C1 segment of cervical spinal cord (tissue), 14 donors: ENCODE results near the gene CASP8.

Experiments
- DNase-seq, 14 donors: peaks; one replicate each; lab custom pipeline; 2025; lab: John Stamatoyannopoulos, UW

The CASP8 gene

DNA sequence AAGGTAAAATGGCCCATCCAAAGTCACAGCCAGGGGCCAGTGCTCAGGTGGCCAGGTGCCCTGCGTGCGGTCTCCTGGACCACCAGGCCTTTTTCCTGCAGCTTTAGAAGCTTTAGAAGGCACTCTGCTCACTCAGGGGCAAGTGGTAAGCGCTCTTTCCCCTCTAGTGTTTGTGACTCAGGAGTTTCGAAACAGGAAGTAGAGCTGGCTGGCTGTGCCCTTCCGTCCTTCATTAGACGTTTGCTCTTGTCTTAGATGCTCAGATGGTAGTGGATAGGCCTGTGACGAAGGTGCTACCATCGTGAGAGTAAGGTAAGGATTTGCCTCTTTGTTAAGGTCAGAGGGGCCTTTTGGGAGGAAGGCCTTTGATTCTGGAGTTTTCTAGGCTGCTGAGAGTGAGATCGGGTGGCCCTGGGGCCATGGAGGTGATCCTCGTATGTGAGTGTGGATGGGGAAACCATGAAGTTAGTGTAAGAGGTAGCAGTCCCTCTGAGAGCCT lies at the start of gene CASP8:
Gene CASP8, plus strand, starts transcription at position 235 of the 499 bp plus-strand sequence. CDS start 5,951 bp downstream, outside the sequence.
- DNase-seq: peak in 3 of 14 donors; percentile 4 to 23 (median 12)

- DNase-seq: no peak
Observed at GRCh38 chr2:201215963-201216362, 44.4 kb upstream of the CASP8 start.

GRCh38 chr2:201216918-201217317 lies 43.4 kb upstream of the CASP8 start:
- DNase-seq: no peak

DNA sequence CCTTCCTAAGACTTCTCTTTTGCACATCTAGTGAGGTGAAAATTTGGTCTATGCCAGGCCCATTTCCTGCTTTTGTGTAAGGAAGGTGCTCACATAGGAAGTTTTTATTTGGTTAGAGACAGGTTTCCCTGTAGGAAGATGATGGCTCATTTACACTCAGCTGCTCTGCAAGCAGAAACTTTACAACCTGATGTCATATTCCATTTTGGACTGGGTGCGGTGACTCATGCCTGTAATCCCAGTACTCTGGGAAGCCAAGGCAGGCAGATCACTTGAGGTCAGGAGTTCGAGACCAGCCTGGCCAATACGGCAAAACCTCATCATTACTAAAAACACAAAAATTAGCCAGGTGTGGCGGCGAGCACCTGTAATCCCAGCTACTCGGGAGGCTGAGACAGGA lies 41.6 kb upstream of the CASP8 start:
- no peak for DNase-seq

DNA sequence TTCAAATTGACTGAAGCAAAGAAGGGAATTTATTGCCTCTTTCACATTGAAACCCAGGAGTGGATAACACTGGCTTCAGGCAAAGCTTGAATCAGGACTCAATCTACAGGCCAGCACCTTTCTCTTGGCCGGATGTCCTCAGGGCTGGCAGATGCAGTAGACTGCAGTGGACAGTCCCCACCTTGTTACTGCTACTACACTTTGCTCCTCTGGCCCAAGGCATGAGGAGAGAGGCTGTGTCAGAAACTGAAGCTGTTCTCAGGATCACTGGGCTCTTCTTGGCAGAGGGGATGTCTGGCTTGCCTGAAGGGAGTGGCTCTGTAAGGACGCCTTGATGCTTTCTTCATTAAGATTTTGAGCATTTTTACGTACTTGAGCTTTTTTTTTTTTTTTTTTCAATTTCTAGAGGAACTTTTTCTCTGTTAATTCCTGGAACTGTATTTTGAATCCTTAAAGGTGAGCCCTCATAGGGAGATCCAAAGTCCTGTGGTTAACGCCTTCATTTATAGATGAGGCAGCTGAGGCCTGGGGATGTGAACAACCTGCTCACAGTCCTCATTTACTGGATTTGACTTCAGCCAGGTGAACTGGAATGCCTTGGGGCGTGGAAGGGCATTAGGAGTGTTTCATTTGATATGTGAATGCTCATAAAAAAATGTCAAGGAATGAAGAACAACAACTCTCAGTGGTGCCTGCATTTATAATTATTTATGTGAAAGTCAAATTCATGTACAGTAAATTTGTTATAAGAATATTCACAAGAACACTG lies 40.8 kb upstream of the CASP8 start:
- no peak for DNase-seq

DNA sequence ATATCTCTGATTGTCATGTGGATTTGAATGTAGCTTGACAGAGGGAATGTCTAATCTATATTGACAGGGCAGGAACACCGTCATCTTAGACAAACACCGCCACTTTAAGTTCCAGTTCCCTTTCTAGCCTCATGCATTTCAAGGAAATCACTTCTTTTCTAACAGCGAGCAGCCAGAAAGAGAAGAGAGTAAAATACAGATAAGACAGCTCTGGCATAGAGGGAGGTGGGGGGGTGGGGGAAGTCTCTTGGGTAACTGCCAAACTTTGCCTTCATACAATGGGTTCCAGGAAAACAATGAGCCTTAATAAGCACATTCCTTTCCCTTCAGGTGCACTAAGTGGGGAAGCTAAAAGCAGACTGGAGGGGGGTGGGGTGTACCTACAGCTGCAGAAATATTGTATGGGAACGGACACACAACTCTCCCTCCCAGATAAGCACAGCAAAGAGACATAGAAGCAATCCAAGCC lies 40.2 kb upstream of the CASP8 start:
- peak in 1 of 14 donors; percentile 4 for DNase-seq

DNA sequence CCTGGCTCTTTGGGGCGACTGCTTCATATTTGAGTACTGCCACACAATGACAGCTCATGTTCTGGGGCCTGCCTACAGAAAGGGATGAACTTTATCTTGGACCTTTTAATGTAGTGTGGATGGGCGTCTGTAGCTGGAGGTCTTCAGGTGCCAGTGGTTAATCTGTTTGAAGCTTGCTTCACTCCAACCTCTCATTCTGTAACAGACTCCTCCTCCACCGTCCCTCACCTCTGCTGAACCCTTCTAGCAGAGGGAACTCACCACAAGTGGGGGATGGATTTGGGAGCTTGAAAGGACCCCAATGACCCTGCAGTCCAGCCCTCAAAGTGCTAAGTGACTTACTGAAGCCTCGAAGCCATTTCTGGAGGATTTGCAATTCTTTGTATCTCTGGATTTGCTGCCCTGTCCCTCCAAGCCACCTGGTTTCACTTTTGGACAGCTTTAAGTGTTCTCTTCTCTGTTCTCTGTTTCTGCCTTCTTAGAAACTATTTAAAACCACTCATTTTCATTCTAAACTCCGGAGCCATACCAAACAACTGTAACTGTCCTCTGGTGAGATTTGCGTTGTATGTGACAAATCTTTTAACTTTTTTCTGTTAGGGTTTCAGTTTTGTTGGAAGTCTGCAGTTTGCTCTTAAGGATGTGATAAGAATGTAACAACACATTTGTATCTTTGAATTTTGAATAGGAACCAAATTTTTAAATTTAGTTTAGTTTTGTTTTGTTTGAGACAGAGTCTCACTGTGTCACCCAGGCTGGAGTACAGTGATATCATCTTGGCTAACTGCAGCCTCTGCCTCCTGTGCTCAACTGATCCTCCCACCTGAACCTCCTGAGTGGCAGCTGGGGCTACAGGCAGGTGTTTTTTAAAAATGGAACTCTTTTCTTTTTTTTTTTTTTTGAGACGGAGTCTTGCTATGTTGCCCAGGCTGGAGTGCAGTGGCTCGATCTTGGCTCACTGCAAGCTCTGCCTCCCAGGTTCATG lies 37.0 kb upstream of the CASP8 start:
- DNase-seq: no peak

GRCh38 chr2:201228271-201228911 lies 31.9 kb upstream of the CASP8 start:
- no peak for DNase-seq

DNA sequence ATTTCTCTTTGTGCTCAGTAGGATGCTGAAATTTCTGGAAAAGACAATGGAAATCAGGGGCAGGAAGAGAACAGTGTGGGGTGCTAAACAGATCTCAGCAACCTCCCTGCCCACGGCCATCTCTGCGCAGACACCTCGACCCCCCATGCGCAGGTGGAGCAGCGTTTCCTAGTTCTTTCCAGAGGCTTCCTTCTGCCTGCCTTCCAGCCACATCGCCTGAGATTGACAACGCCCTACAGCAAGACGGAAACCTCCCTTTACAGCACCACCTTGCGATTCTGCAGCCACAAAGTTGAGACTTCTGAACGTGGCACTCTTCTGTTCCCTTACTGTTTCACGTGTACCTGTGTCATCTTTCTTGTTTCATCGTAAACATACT lies 31.4 kb upstream of the CASP8 start:
- no peak for DNase-seq

- peak in 10 of 14 donors; percentile 13 to 62 (median 46) for DNase-seq
Observed at GRCh38 chr2:201231781-201232466, 28.4 kb upstream of the CASP8 start.

DNA sequence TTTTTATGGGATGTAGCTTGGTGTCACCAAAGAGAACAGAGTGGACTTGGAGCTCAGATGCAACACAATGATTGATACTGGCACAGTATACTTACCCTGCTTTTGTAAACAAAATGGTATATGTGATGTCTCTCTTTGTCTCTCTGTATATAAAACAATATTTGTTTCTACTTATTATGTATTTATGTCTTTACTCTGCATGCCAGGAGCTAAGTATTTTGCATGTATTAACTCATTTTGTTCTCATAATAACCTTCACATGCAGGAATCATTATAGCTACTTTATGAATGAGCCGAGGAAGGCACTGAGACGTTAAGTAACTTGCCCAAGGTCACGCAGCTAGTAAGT lies 27.9 kb upstream of the CASP8 start:
- no peak for DNase-seq

DNA sequence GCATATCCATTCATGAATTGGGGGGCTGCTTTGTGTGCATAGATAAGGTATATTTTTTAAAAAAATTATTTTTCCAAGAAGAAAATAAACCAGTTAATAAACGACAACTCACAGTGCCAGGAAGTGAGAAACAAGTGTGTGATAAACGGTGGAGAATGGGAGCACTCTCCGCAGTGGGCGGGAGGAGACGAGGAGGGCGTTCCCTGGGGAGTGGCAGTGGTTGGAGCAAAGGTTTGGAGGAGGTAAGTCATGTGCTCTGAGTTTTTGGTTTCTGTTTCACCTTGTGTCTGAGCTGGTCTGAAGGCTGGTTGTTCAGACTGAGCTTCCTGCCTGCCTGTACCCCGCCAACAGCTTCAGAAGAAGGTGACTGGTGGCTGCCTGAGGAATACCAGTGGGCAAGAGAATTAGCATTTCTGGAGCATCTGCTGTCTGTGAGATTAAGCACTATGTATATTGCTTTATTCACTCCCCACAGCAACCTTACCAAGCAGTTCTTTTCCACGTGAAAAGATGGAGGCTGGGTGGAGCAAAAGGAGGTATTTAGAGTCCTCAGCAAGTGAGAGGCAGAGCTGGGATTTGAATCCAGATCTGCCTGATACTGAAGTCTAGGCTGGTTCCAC lies 27.0 kb upstream of the CASP8 start:
- peak in 1 of 14 donors; percentile 42 for DNase-seq

- DNase-seq: no peak
Observed at GRCh38 chr2:201233812-201234662, 26.3 kb upstream of the CASP8 start.

DNA sequence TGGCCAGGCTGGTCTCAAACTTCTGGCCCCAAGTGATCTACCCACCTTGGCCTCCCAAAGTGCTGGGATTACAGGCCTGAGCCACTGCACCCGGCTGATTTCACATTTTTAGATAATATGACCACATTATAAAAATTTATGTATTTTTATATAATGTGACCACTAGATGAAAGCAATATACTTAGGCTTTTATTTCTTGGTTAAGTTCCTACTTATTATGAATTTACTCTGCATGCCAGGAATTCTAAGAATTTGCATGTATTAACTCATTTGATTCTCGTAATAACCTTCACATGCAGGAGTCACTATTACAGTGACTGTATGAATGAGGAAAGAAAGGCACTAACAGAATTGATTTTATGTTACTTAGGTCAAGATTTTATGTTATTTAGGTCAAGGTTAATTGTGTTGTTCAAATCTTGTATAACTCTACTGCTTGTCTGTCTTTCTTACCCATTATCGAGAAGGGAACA lies 25.6 kb upstream of the CASP8 start:
- no peak for DNase-seq

DNA sequence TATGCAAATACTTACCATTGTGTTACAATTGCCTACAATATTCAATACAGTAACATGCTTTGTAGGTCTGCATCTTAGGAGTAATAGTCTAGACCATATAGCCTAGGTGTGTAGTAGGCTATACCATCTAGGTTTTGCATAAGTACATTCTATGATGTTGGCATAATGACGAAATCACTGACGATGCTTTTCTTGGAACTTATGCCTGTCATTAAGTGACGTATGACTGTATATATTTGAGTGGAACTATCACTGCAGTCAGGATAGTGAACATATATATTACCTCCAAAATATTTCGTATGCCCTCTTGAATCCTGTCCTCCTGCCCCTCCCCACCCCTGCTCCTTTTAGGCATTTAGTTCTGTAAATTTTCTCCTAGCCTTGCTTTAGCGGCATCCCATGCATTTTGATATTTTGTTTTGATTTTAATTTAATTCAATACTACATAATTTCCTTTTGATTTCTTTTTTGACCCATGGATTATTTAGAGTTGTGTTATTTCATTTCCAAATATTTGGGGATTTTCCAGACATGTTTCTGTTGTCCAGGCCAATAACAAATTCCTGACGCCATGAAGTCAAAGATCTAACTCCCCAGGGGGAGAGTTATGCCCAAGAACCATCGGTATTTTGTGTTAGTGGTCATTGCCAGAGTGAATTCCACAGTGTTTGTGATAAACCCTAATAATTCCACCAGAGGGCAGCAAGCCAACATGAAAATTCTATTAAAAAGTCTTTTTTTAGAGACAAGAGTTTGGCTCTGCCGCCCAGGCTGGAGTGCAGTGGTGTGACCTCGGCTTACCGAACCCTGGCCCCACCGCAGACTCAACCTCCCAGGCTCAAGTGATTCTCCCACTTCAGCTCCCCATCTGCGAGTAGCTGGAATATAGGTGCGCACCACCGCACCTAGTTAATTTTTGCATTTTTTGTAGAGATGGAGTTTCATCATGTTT lies 24.2 kb upstream of the CASP8 start:
- peak in 3 of 14 donors; percentile 12 to 24 (median 16) for DNase-seq

DNA sequence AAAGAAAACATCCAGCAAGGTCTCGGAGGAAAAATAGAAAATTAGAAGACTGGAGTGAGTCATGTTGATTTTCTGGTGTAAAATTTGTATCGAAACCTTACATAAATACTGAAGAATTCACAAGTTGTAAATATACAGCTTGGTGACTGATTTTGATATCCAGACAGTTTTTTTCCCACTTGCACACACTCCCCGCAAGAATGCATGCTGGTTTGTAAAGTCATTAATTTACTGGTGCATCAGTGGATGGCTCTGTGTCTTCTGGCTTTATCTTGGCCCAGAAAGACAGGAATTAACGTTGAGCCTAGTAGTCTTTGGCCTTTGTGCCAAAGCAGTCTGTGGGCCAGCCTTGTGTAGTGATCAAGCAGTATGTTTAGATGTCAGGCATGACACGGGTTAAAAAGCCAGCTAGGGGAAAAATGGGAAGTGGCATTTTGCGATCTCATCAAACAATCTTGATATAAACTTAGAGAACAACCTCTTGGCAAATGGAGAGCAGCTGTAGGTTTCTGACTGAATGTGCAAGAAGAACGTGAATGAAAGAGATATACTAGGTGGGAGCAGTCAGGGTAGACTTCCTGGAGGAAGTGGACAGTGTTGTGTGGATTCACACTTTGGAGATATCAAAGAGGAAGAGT lies 22.7 kb upstream of the CASP8 start:
- DNase-seq: no peak

DNA sequence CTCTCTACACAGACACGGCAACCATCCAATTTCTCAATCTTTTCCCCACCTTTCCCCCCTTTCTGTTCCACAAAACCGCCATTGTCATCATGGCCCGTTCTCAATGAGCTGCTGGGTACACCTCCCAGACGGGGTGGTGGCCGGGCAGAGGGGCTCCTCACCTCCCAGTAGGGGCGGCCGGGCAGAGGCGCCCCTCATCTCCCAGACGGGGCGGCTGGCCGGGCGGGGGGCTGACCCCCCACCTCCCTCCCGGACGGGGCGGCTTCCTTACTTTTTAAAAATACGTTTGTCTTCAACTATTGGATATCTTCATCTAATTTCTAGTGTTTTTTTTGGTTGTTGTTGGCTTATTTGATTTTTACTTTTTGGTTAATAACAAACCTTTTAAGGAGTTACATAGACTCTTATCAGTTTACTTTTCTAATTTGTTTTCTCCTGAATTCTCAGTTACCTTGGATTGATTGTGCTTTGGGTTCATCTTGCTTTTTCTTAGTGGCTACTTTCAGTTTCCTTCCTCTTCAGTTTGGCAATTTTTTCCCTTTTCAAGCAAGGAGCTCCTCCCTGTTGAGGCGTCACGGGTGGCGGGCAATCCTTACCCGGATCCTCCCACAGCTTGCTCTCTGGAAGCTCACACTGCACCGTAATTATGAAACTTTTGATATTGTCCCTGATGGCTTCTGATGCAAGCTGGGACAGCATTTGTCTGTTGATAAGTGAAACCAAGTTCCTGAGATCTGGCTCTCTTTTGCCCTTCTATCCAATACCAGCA lies 21.0 kb upstream of the CASP8 start:
- DNase-seq: peak in 2 of 14 donors; percentile 12 to 20
